ENCODE results near the gene TAF11L8. TPM values are rescaled to one million over a fixed set of nuclear protein-coding genes. Genes with fewer than 3 reads are reported as not detected.

The TAF11L8 gene
- total and polyA plus RNA-seq, 10 of the 15 experiments (the other 5 are each of a cell fraction or from before 2014, with no cell fraction given) = not detected

DNA sequence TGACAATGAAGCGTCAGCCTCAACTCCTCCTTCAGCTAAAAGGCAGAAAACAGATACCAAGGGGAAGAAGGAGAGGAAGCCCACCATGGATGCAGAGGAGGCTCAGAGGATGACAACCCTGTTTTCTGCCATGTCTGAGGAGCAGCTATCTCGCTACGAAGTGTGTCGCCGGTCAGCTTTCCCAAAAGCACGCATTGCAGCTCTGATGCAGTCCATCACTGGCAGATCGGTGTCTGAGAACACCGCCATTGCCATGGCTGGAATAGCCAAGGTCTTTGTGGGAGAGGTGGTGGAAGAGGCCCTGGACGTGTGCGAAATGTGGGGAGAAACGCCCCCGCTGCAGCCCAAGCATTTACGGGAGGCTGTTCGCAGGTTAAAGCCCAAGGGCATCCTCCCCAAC is 14.2 kb upstream of the TAF11L8 start:
- Histone ChIP-seq H3K27ac (ENCODE audit: control insufficient read depth, insufficient read depth) (no peak overlapping the region), H3K79me2 (ENCODE audit: control insufficient read depth, insufficient read depth, low read length) (no peaks in the 10 kb centered on the region), H3K4me2 (ENCODE audit: control insufficient read depth, insufficient read depth) (no peak overlapping the region), H3K36me3 (ENCODE audit: control insufficient read depth in 2 of 2, insufficient read depth in 2 of 2, low read length in 1 of 2) (no peaks in the 10 kb centered on the region), H4K20me1 (ENCODE audit: control insufficient read depth, insufficient read depth) (no peaks in the 10 kb centered on the region), H2AFZ (ENCODE audit: control insufficient read depth, low read depth, low read length) (no peak overlapping the region), H3K4me3 (no peak overlapping the region), H3K9me3 (replicated peaks; ENCODE audit: control insufficient read depth, insufficient read depth, low read length) (no peaks in the 10 kb centered on the region; the same call in 2 of the 3 replicates), H3K4me1 (ENCODE audit: control insufficient read depth, insufficient read depth, low read length) (no peaks in the 10 kb centered on the region), H3K27me3 (replicated peaks in 1 of 2; ENCODE audit: control insufficient read depth in 2 of 2, insufficient read depth in 2 of 2, low read length in 1 of 2) (no peaks in the 10 kb centered on the region), H3K9ac (ENCODE audit: control insufficient read depth, insufficient read depth, low read length) (no peak overlapping the region)
- FAIRE-seq = no peak
- WGBS (ENCODE audit: insufficient coverage, insufficient replicate concordance, low lambda C conversion rate, missing lambda C conversion rate) = 38% methylated on average over 14 of the region's 14 CpGs
- ATAC-seq = no peak
- in situ Hi-C loops (cut with MboI) (no loop called here), intact Hi-C loops (cut with micrococcal nuclease; ENCODE audit: unreplicated experiment) (no loop called here)
- CTCF ChIA-PET = no interaction called here
- no TSS peak for BruUV-seq (replicated peaks)
- no peak for DNase-seq (ENCODE audit: low read depth, low spot score)
- SMC1A ChIA-PET (ENCODE audit: uncharacterized antibody, unreplicated experiment) = no interaction called here
- TF ChIP-seq POLR2A (IDR thresholded peaks at IDR 0.05; ENCODE audit: low read depth, low read length) (no peak), YBX1 (IDR thresholded peaks at IDR 0.05) (no peak), ZSCAN29 (IDR thresholded peaks at IDR 0.05) (no peak), MEF2B (IDR thresholded peaks at IDR 0.05; ENCODE audit: partially characterized antibody, poor library complexity, severe bottlenecking) (no peak), CBX5 (IDR thresholded peaks at IDR 0.05; ENCODE audit: low read depth) (no peak), HCFC1 (IDR thresholded peaks at IDR 0.05; ENCODE audit: low read length) (no peak), CEBPB (IDR thresholded peaks at IDR 0.05; ENCODE audit: borderline replicate concordance in 1 of 2, low read depth in 2 of 2, low read length in 2 of 2) (no peak), RUNX3 (IDR thresholded peaks at IDR 0.05; ENCODE audit: low read length) (no peak), RBBP5 (conservative IDR thresholded peaks at IDR 0.05) (no peak), POLR2AphosphoS5 (IDR thresholded peaks at IDR 0.05; ENCODE audit: low read length) (no peak)
- TF ChIP-seq, protein P1, sequence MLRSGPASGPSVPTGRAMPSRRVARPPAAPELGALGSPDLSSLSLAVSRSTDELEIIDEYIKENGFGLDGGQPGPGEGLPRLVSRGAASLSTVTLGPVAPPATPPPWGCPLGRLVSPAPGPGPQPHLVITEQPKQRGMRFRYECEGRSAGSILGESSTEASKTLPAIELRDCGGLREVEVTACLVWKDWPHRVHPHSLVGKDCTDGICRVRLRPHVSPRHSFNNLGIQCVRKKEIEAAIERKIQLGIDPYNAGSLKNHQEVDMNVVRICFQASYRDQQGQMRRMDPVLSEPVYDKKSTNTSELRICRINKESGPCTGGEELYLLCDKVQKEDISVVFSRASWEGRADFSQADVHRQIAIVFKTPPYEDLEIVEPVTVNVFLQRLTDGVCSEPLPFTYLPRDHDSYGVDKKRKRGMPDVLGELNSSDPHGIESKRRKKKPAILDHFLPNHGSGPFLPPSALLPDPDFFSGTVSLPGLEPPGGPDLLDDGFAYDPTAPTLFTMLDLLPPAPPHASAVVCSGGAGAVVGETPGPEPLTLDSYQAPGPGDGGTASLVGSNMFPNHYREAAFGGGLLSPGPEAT (IDR thresholded peaks at IDR 0.05; ENCODE audit: low read depth) = no peak
- TF ChIP-seq, protein P2, sequence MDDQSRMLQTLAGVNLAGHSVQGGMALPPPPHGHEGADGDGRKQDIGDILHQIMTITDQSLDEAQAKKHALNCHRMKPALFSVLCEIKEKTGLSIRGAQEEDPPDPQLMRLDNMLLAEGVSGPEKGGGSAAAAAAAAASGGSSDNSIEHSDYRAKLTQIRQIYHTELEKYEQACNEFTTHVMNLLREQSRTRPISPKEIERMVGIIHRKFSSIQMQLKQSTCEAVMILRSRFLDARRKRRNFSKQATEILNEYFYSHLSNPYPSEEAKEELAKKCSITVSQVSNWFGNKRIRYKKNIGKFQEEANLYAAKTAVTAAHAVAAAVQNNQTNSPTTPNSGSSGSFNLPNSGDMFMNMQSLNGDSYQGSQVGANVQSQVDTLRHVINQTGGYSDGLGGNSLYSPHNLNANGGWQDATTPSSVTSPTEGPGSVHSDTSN (IDR thresholded peaks at IDR 0.05; ENCODE audit: insufficient replicate concordance, low read depth, low read length) = no peak
- TF ChIP-seq, protein P3, sequence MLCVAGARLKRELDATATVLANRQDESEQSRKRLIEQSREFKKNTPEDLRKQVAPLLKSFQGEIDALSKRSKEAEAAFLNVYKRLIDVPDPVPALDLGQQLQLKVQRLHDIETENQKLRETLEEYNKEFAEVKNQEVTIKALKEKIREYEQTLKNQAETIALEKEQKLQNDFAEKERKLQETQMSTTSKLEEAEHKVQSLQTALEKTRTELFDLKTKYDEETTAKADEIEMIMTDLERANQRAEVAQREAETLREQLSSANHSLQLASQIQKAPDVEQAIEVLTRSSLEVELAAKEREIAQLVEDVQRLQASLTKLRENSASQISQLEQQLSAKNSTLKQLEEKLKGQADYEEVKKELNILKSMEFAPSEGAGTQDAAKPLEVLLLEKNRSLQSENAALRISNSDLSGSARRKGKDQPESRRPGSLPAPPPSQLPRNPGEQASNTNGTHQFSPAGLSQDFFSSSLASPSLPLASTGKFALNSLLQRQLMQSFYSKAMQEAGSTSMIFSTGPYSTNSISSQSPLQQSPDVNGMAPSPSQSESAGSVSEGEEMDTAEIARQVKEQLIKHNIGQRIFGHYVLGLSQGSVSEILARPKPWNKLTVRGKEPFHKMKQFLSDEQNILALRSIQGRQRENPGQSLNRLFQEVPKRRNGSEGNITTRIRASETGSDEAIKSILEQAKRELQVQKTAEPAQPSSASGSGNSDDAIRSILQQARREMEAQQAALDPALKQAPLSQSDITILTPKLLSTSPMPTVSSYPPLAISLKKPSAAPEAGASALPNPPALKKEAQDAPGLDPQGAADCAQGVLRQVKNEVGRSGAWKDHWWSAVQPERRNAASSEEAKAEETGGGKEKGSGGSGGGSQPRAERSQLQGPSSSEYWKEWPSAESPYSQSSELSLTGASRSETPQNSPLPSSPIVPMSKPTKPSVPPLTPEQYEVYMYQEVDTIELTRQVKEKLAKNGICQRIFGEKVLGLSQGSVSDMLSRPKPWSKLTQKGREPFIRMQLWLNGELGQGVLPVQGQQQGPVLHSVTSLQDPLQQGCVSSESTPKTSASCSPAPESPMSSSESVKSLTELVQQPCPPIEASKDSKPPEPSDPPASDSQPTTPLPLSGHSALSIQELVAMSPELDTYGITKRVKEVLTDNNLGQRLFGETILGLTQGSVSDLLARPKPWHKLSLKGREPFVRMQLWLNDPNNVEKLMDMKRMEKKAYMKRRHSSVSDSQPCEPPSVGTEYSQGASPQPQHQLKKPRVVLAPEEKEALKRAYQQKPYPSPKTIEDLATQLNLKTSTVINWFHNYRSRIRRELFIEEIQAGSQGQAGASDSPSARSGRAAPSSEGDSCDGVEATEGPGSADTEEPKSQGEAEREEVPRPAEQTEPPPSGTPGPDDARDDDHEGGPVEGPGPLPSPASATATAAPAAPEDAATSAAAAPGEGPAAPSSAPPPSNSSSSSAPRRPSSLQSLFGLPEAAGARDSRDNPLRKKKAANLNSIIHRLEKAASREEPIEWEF (IDR thresholded peaks at IDR 0.05; ENCODE audit: insufficient replicate concordance, low read depth, low read length) = no peak
- POLR2A ChIA-PET = no interaction called here
- RAD21 ChIA-PET (ENCODE audit: unreplicated experiment) = no interaction called here

Measured in GM12878 (cell line).